ENCODE results near the gene NECTIN4.
"Not testable (repeated sequence)": the region's sequence is repeated elsewhere in the genome, so short reads cannot be mapped to it uniquely, and the experiment has no call there.

The NECTIN4 gene

GRCh38 chr1:161089251-161089924 lies at the start of gene NECTIN4:
Gene NECTIN4 (minus strand): TSS chr1:161089558. CDS start chr1:161089296, 262 bp downstream.
- DNase-seq (ENCODE audit: low read depth in 3 of 3) = no peak

- DNase-seq (ENCODE audit: low read depth in 3 of 3) = no peak
Observed at GRCh38 chr1:161138431-161138830, 49.1 kb upstream of the NECTIN4 start.

GRCh38 chr1:161137881-161138280 lies 48.5 kb upstream of the NECTIN4 start:
- DNase-seq (ENCODE audit: low read depth in 3 of 3) = no peak

GRCh38 chr1:161133220-161133740 lies 43.9 kb upstream of the NECTIN4 start:
- no peak for DNase-seq (ENCODE audit: low read depth in 3 of 3)

GRCh38 chr1:161132410-161133219 lies 43.3 kb upstream of the NECTIN4 start, which contains the start of gene DEDD:
Gene DEDD (minus strand): TSS chr1:161132667. CDS start chr1:161124462, 8,205 bp downstream.
- peak; percentile 81 to 89 (median 87) for DNase-seq (ENCODE audit: low read depth in 3 of 3)

- DNase-seq (ENCODE audit: low read depth in 3 of 3) = no peak
Observed at GRCh38 chr1:161131523-161132409, 42.4 kb upstream of the NECTIN4 start.

GRCh38 chr1:161130266-161130665 lies 40.9 kb upstream of the NECTIN4 start:
- DNase-seq (ENCODE audit: low read depth in 3 of 3) = no peak

GRCh38 chr1:161128591-161129420 lies 39.4 kb upstream of the NECTIN4 start:
- DNase-seq (ENCODE audit: low read depth in 3 of 3) = no peak

GRCh38 chr1:161127649-161128048 lies 38.3 kb upstream of the NECTIN4 start:
- DNase-seq (ENCODE audit: low read depth in 3 of 3) = no peak

- no peak for DNase-seq (ENCODE audit: low read depth in 3 of 3)
Observed at GRCh38 chr1:161122967-161123366, 33.6 kb upstream of the NECTIN4 start.

- no peak for DNase-seq (ENCODE audit: low read depth in 3 of 3)
Observed at GRCh38 chr1:161121834-161122233, 32.5 kb upstream of the NECTIN4 start.

GRCh38 chr1:161121042-161121650 lies 31.8 kb upstream of the NECTIN4 start:
- DNase-seq (ENCODE audit: low read depth in 3 of 3) = no peak

GRCh38 chr1:161119092-161119903 lies 29.9 kb upstream of the NECTIN4 start:
- DNase-seq (ENCODE audit: low read depth in 3 of 3) = peak; percentile 44 to 65 (median 58)

GRCh38 chr1:161117759-161118581 lies 28.6 kb upstream of the NECTIN4 start, which contains the start of the genes NIT1 and PFDN2:
Gene NIT1 (plus strand): TSS chr1:161118105. CDS start chr1:161118177, 72 bp downstream.
Gene PFDN2 (minus strand): TSS chr1:161118037. CDS start chr1:161118026, 11 bp downstream.
- peak; percentile 68 to 86 (median 70) for DNase-seq (ENCODE audit: low read depth in 3 of 3)

- DNase-seq (ENCODE audit: low read depth in 3 of 3) = not testable (repeated sequence)
Observed at GRCh38 chr1:161115961-161116360, 26.6 kb upstream of the NECTIN4 start.

- peak in 1 of 3 experiments; percentile 39 for DNase-seq (ENCODE audit: low read depth in 3 of 3)
Observed at GRCh38 chr1:161115132-161115711, 25.9 kb upstream of the NECTIN4 start.

- no peak for DNase-seq (ENCODE audit: low read depth in 3 of 3)
Observed at GRCh38 chr1:161114556-161114955, 25.2 kb upstream of the NECTIN4 start.

GRCh38 chr1:161113915-161114314 lies 24.6 kb upstream of the NECTIN4 start:
- no peak for DNase-seq (ENCODE audit: low read depth in 3 of 3)
